GM15510 (cell line): Measurements from ENCODE around the gene NEURL1B.

Experiments used
- POLR2A ChIP-seq: IDR thresholded peaks from 3 replicates; pipeline ENCODE4 v1.6.1; 2011; ENCODE audit warnings: borderline replicate concordance; ENCODE audit not compliant: insufficient read length; ENCODE audit errors: extremely low read depth

NEURL1B gene

GRCh38 chr5:172640822-172641358 is at the start of gene NEURL1B:
Gene NEURL1B (plus strand): TSS chr5:172641263. CDS start chr5:172641407, 144 bp downstream.
- no peak for TF ChIP-seq POLR2A

DNA sequence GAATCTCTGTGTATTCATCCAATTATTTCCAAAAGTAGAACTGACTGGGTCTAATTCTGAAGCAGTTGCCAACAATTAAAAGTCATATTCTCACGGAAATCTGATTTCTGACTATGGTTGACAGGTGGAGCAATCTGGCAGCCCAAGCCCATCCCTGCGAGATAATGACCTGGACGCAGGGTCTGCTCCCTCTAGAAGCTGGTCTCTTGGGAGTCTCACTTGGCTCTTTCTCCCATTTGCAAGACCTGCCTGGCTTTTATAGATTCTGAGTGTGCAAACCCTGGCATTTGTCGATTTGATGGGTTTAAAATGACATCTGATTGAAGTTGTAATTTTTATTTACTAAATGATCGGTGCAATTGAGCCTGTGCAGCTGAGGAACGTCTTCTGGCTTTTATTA is 49.4 kb upstream of the NEURL1B start:
- TF ChIP-seq POLR2A, result no peak

GRCh38 chr5:172592881-172593280 is 48.2 kb upstream of the NEURL1B start:
- no peak for TF ChIP-seq POLR2A

- no peak for TF ChIP-seq POLR2A
Observed at GRCh38 chr5:172593306-172593705, 47.8 kb upstream of the NEURL1B start.

DNA sequence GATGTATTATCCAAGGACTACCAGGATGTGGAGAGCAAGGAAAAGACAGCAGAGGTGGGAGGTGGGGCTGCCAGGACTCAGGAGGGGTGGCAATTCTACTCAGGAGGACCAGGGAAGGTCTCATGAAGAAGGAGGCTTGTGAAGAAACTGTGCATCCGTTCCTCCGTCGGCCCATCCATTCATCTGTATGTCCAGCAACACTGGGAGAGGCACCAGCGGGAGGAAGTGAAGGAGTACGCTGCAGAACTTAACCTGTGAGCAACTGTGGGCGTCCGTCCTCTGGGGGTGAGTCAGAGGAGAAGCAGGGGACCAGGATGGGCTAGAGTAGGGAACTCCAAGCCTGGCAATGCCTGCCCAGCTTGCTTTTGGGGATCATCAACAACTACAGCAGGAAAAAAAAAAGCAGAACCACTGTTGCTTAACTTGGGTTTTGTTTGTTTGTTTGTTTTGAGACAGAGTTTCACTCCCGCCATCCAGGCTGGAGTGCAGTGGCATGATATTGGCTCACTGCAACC is 47.3 kb upstream of the NEURL1B start:
- no peak for TF ChIP-seq POLR2A

- TF ChIP-seq POLR2A, result no peak
Observed at GRCh38 chr5:172594431-172594830, 46.6 kb upstream of the NEURL1B start.

DNA sequence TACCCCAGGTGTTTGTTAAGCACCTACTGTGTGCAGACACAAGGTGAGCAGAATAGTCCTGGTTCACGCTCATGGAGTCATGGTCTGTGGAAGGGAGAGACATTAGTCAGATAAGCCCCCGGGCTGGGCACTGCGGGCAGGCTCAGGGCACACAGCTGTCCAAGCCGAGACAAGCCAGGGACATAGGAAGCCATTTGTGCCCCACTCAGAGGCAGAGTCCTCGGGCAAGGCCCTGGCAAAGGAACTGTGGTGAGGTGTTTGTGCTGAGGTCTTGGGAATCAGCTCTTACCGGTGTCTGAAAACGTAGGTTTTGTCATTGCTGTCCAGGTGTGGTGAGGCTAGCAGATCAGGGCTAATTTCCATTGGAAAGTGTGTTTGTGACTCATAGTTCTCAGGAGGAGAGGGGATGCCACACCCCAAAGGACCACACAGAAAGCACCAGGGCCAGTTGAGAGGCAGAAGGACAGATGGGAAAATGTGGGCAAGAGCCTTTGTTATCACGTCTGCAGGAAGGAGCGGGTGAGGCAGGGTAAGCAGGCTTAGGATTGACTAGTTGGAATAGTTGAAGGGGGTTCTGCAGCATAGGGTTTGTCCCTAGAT is 46.1 kb upstream of the NEURL1B start:
- no peak for TF ChIP-seq POLR2A

GRCh38 chr5:172595596-172596455 is 45.2 kb upstream of the NEURL1B start:
- no peak for TF ChIP-seq POLR2A

- TF ChIP-seq POLR2A, result no peak
Observed at GRCh38 chr5:172596638-172597231, 44.3 kb upstream of the NEURL1B start.

GRCh38 chr5:172597755-172598155 is 43.3 kb upstream of the NEURL1B start:
- no peak for TF ChIP-seq POLR2A

DNA sequence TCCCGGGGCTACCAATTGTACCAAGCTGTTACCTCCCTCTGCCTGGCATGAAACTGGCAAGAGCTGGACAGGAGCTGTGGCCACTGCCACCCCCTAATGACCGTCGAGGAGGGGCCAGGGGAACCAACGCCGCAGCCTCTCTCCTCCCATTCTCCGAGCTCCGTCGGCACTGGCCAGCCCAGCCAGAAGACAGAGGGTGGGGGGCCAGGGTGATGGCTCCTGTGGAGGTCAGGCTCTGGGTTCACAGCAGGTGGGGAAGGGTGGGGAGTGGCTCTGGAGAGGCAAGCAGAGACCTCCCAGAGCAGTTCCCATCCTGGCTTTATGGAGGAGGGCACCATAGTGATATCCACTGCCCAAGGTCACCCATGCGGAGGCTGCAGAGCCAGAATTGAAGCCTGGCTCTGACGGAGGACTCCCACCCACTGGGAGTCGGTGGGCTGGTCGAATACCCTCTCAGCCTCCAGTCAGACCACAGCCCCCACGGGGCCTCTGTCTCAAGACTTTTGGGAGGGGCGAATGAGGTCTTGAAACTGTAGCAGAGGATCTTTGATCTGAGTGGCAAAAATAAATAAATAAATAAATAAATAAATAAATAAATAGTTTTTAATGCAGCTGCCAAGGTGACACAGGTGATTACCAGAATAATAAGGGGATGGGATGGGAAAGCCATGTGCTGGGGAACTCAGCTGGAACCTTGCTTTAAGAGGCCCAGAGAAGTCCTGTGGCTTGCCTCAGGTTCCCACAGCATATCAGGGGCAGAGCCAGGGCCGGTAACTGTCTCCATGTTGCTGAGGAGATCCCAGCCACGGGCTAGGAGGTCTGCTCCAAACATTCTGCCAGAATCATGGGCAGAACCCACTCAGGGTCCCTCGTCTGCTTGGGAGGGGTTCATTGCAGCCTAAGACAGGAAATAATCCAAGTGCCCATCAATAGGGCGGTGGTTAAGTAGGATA is 42.5 kb upstream of the NEURL1B start:
- no peak for TF ChIP-seq POLR2A

DNA sequence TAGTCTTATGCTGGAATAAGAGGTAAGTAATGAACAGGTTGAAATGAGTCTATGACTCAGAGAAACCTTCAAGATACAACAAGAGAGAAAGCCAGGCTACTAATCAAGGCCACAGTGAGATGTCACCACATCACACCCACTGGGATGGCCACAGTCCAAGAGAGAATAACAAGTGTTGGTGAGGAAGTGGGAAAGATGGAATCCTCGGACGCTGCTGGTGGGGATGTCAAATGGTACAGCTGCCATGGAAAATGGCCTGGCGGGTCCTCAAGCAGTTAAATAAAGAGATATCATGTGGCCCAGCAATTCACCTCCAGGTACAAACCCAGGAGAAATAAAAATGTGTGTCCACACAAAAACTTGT is 41.9 kb upstream of the NEURL1B start:
- TF ChIP-seq POLR2A, result no peak

DNA sequence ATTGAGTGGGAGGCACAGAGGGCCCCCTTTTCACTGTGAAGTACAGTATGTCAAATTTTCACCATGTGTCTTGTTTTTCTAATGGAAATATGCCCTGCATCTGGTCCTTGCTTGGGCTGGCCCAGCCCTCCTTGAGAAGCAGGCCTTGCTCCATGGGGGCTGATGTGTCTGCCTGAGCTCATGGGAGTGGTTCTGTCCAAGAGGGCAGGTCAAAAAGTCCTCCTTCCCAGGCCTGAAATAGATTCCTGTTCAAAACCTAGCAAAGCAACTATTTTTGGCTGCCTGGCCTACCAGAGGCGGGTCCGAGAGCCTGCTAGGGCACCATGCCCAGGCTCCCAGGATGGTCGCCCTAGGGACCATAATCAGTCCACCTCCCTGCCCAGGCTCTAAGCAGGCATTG is 40.5 kb upstream of the NEURL1B start:
- TF ChIP-seq POLR2A, result no peak

GRCh38 chr5:172602783-172603231 is 38.3 kb upstream of the NEURL1B start:
- TF ChIP-seq POLR2A, result no peak
